ENCODE data around the gene FHOD3. TPM values are rescaled to one million over a fixed set of nuclear protein-coding genes. Genes with fewer than 3 reads are reported as not detected.

The FHOD3 gene
- total and polyA plus RNA-seq, 5 donors from 2014 or later, result not detected

GRCh38 chr18:36769172-36769571 is 471.7 kb downstream of the FHOD3 start:
- H3K9me3 Mint-ChIP-seq, result peaks cover 0 to 4% (median 0%) of the 10 kb centered on the region in 7 donors

GRCh38 chr18:36769611-36770314 is 472.2 kb downstream of the FHOD3 start:
- DNase-seq (peak in 1 of 3 donors; percentile 22), ATAC-seq (ENCODE audit: low read depth in 2 of 2) (no peak)
- peaks cover 0 to 4% (median 0%) of the 10 kb centered on the region in 7 donors for H3K9me3 Mint-ChIP-seq
- Histone ChIP-seq H3K4me3 (ENCODE audit: low read depth, low read length) (no peak overlapping the region), H3K4me1 (ENCODE audit: control insufficient read depth, insufficient read depth, low read length, poor library complexity, severe bottlenecking) (no peaks in the 10 kb centered on the region), H3K27me3 (ENCODE audit: control insufficient read depth, insufficient read depth, low read length) (no peaks in the 10 kb centered on the region), H3K9me3 (ENCODE audit: control insufficient read depth in 2 of 2, low read length in 2 of 2) (no peaks in the 10 kb centered on the region), H3K27ac (ENCODE audit: insufficient read depth, low read length, poor library complexity, severe bottlenecking) (no peak overlapping the region), H3K36me3 (ENCODE audit: control insufficient read depth, insufficient read depth, low read length) (no peaks in the 10 kb centered on the region)
- H3K36me3 Mint-ChIP-seq, result no peaks in the 10 kb centered on the region
- H3K4me3 Mint-ChIP-seq, result no peak overlapping the region
- H3K27ac Mint-ChIP-seq, result no peak overlapping the region
- no peaks in the 10 kb centered on the region for H3K27me3 Mint-ChIP-seq
- H3K4me1 Mint-ChIP-seq, result peaks cover 7 to 16% (median 10%) of the 10 kb centered on the region in 4 donors

More at GRCh38 chr18:36769172-36769571, 471.7 kb downstream of the FHOD3 start:
- Histone ChIP-seq H3K27ac (ENCODE audit: insufficient read depth, low read length, poor library complexity, severe bottlenecking) (no peak overlapping the region), H3K27me3 (ENCODE audit: control insufficient read depth, insufficient read depth, low read length) (no peaks in the 10 kb centered on the region), H3K4me3 (ENCODE audit: low read depth, low read length) (no peak overlapping the region), H3K36me3 (ENCODE audit: control insufficient read depth, insufficient read depth, low read length) (no peaks in the 10 kb centered on the region), H3K4me1 (ENCODE audit: control insufficient read depth, insufficient read depth, low read length, poor library complexity, severe bottlenecking) (no peaks in the 10 kb centered on the region), H3K9me3 (ENCODE audit: control insufficient read depth in 2 of 2, low read length in 2 of 2) (no peaks in the 10 kb centered on the region)
- ATAC-seq (ENCODE audit: low read depth in 2 of 2), result no peak
- Mint-ChIP-seq H3K27ac (no peak overlapping the region), H3K27me3 (no peaks in the 10 kb centered on the region), H3K4me1 (peaks cover 7 to 16% (median 10%) of the 10 kb centered on the region in 4 donors), H3K4me3 (no peak overlapping the region), H3K36me3 (no peaks in the 10 kb centered on the region)
- DNase-seq, result no peak

DNA sequence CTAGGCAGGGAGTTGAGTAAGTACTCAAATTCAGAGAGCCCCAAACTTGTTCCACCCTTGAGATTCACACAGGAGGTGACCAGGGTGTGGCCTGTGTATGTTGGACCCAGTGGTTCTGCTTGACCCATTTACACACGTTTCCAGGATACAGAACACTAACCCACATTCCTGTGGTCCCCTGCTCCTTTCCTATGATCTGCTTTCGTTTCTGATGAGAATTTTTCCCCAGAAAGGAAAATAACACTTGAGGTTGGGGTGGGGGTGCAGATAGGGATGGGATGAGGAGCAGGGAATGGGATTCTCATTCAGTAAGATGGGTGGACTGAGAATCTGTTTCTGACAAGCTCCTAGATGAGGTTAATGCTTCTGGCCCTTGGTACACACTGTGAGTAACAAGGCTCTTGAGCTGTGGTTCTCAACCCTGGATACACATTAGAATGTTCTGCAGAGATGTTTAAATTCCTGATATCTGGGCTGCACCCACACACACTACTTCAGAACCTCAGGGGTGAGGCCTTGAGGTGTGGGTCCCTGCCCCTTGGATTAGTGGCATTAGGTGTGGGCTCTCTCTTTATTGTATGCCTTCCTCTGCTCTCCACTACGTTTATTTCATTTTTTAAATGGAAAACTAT is 472.9 kb downstream of the FHOD3 start:
- no peak overlapping the region for H3K27ac Mint-ChIP-seq
- Histone ChIP-seq H3K36me3 (ENCODE audit: control insufficient read depth, insufficient read depth, low read length) (no peaks in the 10 kb centered on the region), H3K27me3 (ENCODE audit: control insufficient read depth, insufficient read depth, low read length) (no peaks in the 10 kb centered on the region), H3K4me3 (ENCODE audit: low read depth, low read length) (no peak overlapping the region), H3K27ac (ENCODE audit: insufficient read depth, low read length, poor library complexity, severe bottlenecking) (no peak overlapping the region), H3K4me1 (ENCODE audit: control insufficient read depth, insufficient read depth, low read length, poor library complexity, severe bottlenecking) (no peaks in the 10 kb centered on the region), H3K9me3 (ENCODE audit: control insufficient read depth in 2 of 2, low read length in 2 of 2) (no peaks in the 10 kb centered on the region)
- no peaks in the 10 kb centered on the region for H3K36me3 Mint-ChIP-seq
- H3K4me1 Mint-ChIP-seq, result peaks cover 7 to 16% (median 10%) of the 10 kb centered on the region in 4 donors
- no peaks in the 10 kb centered on the region for H3K27me3 Mint-ChIP-seq
- no peak for DNase-seq
- H3K4me3 Mint-ChIP-seq, result no peak overlapping the region
- no peak for ATAC-seq (ENCODE audit: low read depth in 2 of 2)
- peaks cover 0 to 4% (median 0%) of the 10 kb centered on the region in 7 donors for H3K9me3 Mint-ChIP-seq

- H3K27me3 ChIP-seq (ENCODE audit: control insufficient read depth, insufficient read depth, low read length), result no peaks in the 10 kb centered on the region
- Mint-ChIP-seq H3K27me3 (no peaks in the 10 kb centered on the region), H3K36me3 (no peaks in the 10 kb centered on the region), H3K4me1 (peaks cover 7 to 16% (median 10%) of the 10 kb centered on the region in 4 donors), H3K9me3 (peaks cover 0 to 5% (median 0%) of the 10 kb centered on the region in 7 donors), H3K27ac (peak overlapping the region in 1 of 3 donors; percentile 67), H3K4me3 (no peak overlapping the region)
- H3K36me3 ChIP-seq (ENCODE audit: control insufficient read depth, insufficient read depth, low read length), result no peaks in the 10 kb centered on the region
- DNase-seq (peak in 1 of 3 donors; percentile 33), ATAC-seq (ENCODE audit: low read depth in 2 of 2) (no peak)
- H3K4me3 ChIP-seq (ENCODE audit: low read depth, low read length), result peak overlapping the region; percentile 26
- H3K4me1 ChIP-seq (ENCODE audit: control insufficient read depth, insufficient read depth, low read length, poor library complexity, severe bottlenecking), result no peaks in the 10 kb centered on the region
- H3K9me3 ChIP-seq (ENCODE audit: control insufficient read depth in 2 of 2, low read length in 2 of 2), result no peaks in the 10 kb centered on the region
- no peak overlapping the region for H3K27ac ChIP-seq (ENCODE audit: insufficient read depth, low read length, poor library complexity, severe bottlenecking)
These were observed 473.7 kb downstream of the FHOD3 start for GRCh38 chr18:36771245-36771644.

DNA sequence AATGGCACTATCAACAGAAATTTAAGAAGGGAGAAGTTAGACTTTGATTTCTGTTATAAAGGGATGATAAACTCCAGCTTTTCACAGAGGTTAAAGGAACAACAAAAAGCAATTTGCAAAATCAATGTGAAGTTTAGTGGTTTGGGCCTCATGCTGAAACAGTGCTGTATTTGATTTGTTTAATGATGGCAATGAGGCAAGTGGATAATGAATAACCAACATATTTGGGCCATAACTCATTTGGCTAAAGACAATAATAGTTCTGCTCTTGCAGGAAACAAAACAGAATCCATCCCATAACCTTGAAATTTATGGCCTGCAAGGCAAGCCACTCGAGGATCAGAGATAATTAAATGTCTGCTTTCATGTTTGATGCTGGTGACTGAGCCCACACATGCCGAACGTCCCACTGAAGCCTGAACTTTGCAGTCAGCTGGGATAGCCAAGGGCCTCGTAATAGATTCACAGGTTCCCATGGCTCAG is 474.8 kb downstream of the FHOD3 start:
- no peaks in the 10 kb centered on the region for H3K36me3 Mint-ChIP-seq
- H3K4me1 Mint-ChIP-seq, result peaks cover 7 to 16% (median 10%) of the 10 kb centered on the region in 4 donors
- no peaks in the 10 kb centered on the region for H3K27me3 Mint-ChIP-seq
- no peak overlapping the region for H3K4me3 Mint-ChIP-seq
- H3K9me3 Mint-ChIP-seq, result peaks cover 0 to 5% (median 0%) of the 10 kb centered on the region in 7 donors
- DNase-seq (no peak), ATAC-seq (ENCODE audit: low read depth in 2 of 2) (no peak)
- H3K4me1 ChIP-seq (ENCODE audit: control insufficient read depth, insufficient read depth, low read length, poor library complexity, severe bottlenecking), result no peaks in the 10 kb centered on the region
- no peak overlapping the region for H3K27ac ChIP-seq (ENCODE audit: insufficient read depth, low read length, poor library complexity, severe bottlenecking)
- H3K27ac Mint-ChIP-seq, result no peak overlapping the region
- no peaks in the 10 kb centered on the region for H3K27me3 ChIP-seq (ENCODE audit: control insufficient read depth, insufficient read depth, low read length)
- no peaks in the 10 kb centered on the region for H3K9me3 ChIP-seq (ENCODE audit: control insufficient read depth in 2 of 2, low read length in 2 of 2)
- H3K36me3 ChIP-seq (ENCODE audit: control insufficient read depth, insufficient read depth, low read length), result no peaks in the 10 kb centered on the region
- H3K4me3 ChIP-seq (ENCODE audit: low read depth, low read length), result no peak overlapping the region

GRCh38 chr18:36775396-36775795 is 477.9 kb downstream of the FHOD3 start:
- no peaks in the 10 kb centered on the region for H3K27me3 Mint-ChIP-seq
- ATAC-seq (ENCODE audit: low read depth in 2 of 2) (no peak), DNase-seq (no peak)
- no peak overlapping the region for H3K4me3 Mint-ChIP-seq
- H3K4me3 ChIP-seq (ENCODE audit: low read depth, low read length), result no peak overlapping the region
- no peaks in the 10 kb centered on the region for H3K4me1 ChIP-seq (ENCODE audit: control insufficient read depth, insufficient read depth, low read length, poor library complexity, severe bottlenecking)
- H3K9me3 Mint-ChIP-seq, result peaks cover 0 to 5% (median 0%) of the 10 kb centered on the region in 7 donors
- H3K27ac ChIP-seq (ENCODE audit: insufficient read depth, low read length, poor library complexity, severe bottlenecking), result no peak overlapping the region
- no peak overlapping the region for H3K27ac Mint-ChIP-seq
- peaks cover 6% of the 10 kb centered on the region for H3K36me3 ChIP-seq (ENCODE audit: control insufficient read depth, insufficient read depth, low read length)
- H3K4me1 Mint-ChIP-seq, result peaks cover 7 to 15% (median 10%) of the 10 kb centered on the region in 4 donors
- H3K36me3 Mint-ChIP-seq, result peaks cover 12% of the 10 kb centered on the region
- H3K9me3 ChIP-seq (ENCODE audit: control insufficient read depth in 2 of 2, low read length in 2 of 2), result no peaks in the 10 kb centered on the region
- no peaks in the 10 kb centered on the region for H3K27me3 ChIP-seq (ENCODE audit: control insufficient read depth, insufficient read depth, low read length)

- peaks cover 8% of the 10 kb centered on the region for H3K36me3 ChIP-seq (ENCODE audit: control insufficient read depth, insufficient read depth, low read length)
These were observed 479.1 kb downstream of the FHOD3 start for GRCh38 chr18:36776650-36777049.

More at GRCh38 chr18:36776650-36777049, 479.1 kb downstream of the FHOD3 start:
- Mint-ChIP-seq H3K36me3 (peaks cover 12% of the 10 kb centered on the region), H3K27me3 (no peaks in the 10 kb centered on the region), H3K4me1 (peaks cover 0 to 5% (median 2%) of the 10 kb centered on the region in 4 donors), H3K27ac (no peak overlapping the region), H3K9me3 (peaks cover 0 to 2% (median 0%) of the 10 kb centered on the region in 7 donors), H3K4me3 (no peak overlapping the region)
- H3K4me1 ChIP-seq (ENCODE audit: control insufficient read depth, insufficient read depth, low read length, poor library complexity, severe bottlenecking), result no peaks in the 10 kb centered on the region
- H3K27me3 ChIP-seq (ENCODE audit: control insufficient read depth, insufficient read depth, low read length), result no peaks in the 10 kb centered on the region
- DNase-seq, result no peak
- H3K9me3 ChIP-seq (ENCODE audit: control insufficient read depth in 2 of 2, low read length in 2 of 2), result no peaks in the 10 kb centered on the region
- ATAC-seq (ENCODE audit: low read depth in 2 of 2), result no peak
- H3K4me3 ChIP-seq (ENCODE audit: low read depth, low read length), result no peak overlapping the region
- H3K27ac ChIP-seq (ENCODE audit: insufficient read depth, low read length, poor library complexity, severe bottlenecking), result no peak overlapping the region
